HG02623 (cell line): Measurements from ENCODE around the gene TDP2.
"Not testable (repeated sequence)": the region's sequence is repeated elsewhere in the genome, so short reads cannot be mapped to it uniquely, and the experiment has no call there.

Source experiments
- ATAC-seq: cut with Tn5 transposase; IDR thresholded peaks from one replicate; pipeline ENCODE4 v1.9.1; 2021; ENCODE audit warnings: moderate library complexity; ENCODE audit not compliant: unreplicated experiment

TDP2 gene

DNA sequence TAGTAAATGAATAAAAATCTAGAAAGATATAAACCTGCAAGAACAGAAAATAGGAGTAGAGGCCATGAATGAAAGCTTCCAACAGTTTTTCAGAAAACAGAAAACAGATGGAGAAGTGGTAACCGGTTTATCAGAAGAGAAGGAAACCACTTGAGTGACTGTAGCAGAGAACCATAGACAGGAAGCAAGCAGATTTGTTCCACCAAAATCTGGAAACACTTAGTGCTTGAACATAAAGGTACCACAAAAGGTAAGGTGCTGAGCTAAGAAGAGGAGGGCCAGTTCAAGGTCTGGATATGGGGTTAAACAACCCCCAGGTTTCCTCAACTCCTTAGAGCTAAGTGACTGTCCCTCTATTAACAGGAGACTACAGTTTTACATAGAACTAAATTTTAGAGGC, 11.5 kb downstream of the TDP2 start:
- no peak for ATAC-seq

GRCh38 chr6:24650365-24650764, 16.3 kb downstream of the TDP2 start:
- no peak for ATAC-seq

GRCh38 chr6:24649691-24650090, 17.0 kb downstream of the TDP2 start:
- no peak for ATAC-seq

DNA sequence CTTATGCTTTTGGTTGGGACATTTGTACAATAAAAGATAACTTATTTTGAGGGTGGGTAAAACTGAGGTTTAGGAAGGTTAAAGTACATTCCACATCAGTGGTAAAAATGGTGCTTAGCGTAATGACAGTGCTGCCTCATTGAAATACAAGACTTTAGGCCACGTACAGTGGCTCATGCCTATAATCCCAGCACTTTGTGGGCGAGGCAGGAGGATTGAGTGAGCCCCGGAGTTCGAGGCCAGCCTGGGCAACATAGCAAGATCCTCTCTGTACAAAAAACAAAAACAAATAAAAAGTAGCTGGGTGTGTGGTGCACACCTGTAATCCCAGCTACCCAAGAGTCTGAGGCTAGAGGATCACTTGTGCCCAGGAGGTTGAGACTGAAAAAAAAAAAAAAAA, 18.4 kb downstream of the TDP2 start:
- ATAC-seq = no peak

- ATAC-seq = no peak
Observed at GRCh38 chr6:24646771-24647170, 19.9 kb downstream of the TDP2 start.

DNA sequence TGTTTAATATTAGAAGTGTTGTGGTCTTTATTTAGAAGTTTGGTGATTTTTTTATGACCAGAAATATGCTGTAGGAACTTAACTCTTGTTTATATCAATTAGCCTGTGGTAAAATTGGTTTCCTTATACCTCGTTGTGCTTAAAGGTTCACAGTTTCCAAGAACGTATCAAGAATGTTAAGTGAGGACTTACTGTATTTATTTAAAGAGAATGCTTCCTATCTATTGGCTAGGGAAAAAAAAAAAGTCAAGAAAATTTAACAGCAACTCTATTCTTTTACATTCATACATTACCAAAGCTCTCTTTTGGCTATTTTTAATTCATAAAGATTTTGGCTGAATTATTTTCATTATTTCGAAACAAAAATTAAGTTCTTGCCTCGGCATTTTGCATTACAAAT, 22.3 kb downstream of the TDP2 start:
- ATAC-seq = no peak

GRCh38 chr6:24643920-24644319, 22.8 kb downstream of the TDP2 start:
- no peak for ATAC-seq

- no peak for ATAC-seq
Observed at GRCh38 chr6:24642061-24642460, 24.6 kb downstream of the TDP2 start.

DNA sequence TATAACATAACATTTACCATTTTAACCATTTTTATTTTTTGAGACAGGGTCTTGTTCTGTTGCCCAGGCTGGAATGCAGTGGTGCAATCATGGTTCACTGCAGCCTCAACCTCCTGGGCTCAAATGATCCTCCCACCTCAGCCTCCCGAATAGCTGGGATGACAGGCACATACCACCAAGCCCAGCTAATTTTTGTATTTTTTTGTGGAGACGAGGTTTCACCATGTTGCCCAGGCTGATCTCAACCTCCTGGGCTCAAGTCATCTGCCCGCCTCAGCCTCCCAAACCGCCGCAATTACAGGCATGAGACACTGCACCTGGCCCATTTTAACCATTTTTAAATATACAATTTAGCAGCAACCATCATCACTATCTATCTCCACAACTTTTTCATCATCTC, 26.1 kb downstream of the TDP2 start:
- ATAC-seq = not testable (repeated sequence)

- ATAC-seq = no peak
Observed at GRCh38 chr6:24640166-24640565, 26.5 kb downstream of the TDP2 start.

GRCh38 chr6:24636681-24637080, 30.0 kb downstream of the TDP2 start:
- ATAC-seq = no peak

GRCh38 chr6:24632573-24632972, 34.1 kb downstream of the TDP2 start:
- ATAC-seq = no peak

DNA sequence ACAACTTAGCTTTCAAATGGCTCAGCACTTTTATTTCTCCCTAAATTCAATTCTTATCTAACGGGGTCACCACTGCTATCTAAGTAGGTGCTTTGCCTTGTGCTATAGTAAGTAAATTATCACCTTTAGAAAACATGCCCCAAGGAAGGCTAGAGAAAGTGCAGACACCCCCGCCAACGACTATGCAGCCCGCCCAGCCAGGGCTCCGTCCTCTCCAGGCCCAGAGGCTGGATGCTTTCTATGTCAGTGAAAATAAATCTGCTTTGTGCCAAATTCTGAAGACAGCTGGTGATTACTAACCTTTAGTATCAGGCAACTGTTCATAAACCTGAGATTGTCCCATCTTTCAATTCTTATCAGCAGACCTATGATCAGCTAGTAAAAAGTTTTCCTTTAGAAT, 35.0 kb downstream of the TDP2 start:
- ATAC-seq = no peak

- no peak for ATAC-seq
Observed at GRCh38 chr6:24630856-24631505, 35.7 kb downstream of the TDP2 start.

GRCh38 chr6:24621626-24622289, 44.9 kb downstream of the TDP2 start:
- ATAC-seq = no peak

- no peak for ATAC-seq
Observed at GRCh38 chr6:24620637-24621036, 46.1 kb downstream of the TDP2 start.

- ATAC-seq = no peak
Observed at GRCh38 chr6:24619661-24620060, 47.0 kb downstream of the TDP2 start.

DNA sequence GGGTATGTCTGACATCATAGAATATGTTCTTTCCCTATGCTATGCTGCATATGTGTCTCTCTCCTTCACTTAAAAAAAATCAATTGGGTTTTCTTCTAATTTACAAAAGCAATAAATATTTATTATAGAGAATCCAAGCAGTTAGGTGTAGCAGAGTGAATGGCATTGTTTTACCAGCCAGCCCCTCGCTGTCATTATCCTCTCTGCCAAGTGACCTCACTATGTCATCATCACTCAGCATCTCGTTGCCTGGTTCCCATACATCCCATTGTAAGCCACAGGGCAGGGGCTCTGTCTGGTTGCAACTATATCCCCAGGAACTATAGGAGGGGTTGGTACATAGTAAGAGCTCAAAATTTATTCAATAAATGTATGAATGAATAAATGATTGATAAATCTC, 52.1 kb downstream of the TDP2 start:
- ATAC-seq = no peak

DNA sequence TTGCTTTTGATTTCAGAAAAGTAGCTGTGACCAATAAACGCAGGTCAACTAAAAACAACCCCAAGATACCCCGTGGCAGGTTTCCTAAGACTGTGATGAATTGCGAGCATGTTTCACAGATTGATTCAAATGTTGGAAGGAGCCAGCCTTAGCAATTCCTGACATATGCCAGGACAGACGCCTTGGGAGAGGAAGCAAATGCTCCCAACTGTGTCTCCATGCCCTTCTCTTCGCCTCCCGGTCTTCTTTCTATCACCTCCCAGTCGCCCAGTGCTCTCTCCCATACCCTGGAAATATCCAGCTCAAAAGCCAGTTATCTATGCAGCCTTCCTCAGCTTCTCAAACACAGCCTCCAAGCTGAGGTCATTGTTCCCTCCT, 52.7 kb downstream of the TDP2 start:
- no peak for ATAC-seq

DNA sequence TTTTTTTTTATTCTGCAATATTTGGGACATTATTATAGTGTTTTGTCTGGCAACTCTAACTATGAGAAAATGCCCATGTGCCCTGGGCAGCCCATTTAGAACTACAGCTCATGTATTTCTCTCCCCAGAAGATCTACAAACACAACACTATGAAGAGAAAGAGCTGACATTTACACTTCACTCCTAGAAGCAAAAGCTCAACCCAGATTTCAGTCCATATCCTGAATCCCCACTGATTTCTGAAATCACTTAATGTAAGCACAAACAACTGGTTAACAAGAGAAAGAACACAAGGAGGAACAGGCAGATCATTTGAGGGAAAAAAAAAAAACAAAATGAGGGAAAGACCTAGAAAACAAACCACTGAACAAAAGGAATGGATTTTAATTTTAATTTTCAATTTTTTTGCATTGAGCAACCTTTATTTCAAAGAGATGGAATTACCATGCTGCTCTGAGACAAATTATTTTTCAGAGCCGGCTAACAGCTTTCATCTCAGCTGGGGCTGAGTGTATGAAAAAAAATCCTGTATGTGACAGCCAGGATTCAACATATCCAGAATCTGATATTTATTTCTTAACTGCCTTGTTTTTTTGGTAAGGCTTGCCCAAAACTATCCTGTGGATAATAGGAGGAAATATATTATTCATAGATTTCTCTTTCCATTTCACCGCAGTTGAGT, 53.2 kb downstream of the TDP2 start:
- no peak for ATAC-seq

DNA sequence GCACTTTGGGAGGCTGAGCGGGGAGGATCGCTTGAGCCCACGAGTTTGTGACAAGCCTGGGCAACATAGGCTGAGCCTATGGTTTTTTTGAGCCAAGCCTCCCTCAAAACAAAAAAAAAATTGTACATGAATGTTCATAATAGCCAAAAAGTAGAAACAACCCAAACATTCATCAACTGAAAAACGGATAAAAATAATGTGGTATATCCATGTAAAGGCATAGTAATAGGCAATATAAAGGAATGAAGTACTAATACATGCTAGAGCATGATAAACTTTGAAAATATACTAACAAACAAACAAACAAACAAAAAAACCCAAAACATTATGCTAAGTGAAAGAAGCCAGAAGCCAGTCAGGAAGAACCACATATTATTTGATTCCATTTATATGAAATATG, 56.0 kb downstream of the TDP2 start:
- no peak for ATAC-seq

GRCh38 chr6:24607310-24608105, 59.2 kb downstream of the TDP2 start:
- ATAC-seq = no peak
